H1 (cell line): Measurements from ENCODE around the gene ZDHHC22. TPM values are rescaled to one million over a fixed set of nuclear protein-coding genes. Genes with fewer than 3 reads are reported as not detected.

Experiments used
- SRF ChIP-seq: IDR thresholded peaks from 2 replicates; pipeline ENCODE4 v1.6.1; 2011; ENCODE audit warnings: mild to moderate bottlenecking, low read depth, low read length, moderate library complexity
- polyA plus RNA-seq, 7 experiments: library from polyadenylated mRNA; depleted of rRNA in 3 of 7; stranded (reverse) in 5 of 7; unstranded in 2 of 7; fragments of >200 nt in 5 of 7; fragments of 200-250 nt in 2 of 7; gene quantifications; 1 replicate in 5 of 7; 2 replicates in 1 of 7; 4 replicates in 1 of 7; pipeline versions ENCODE4 v1.2.1 to v1.2.3, GENCODE V29; 2011 to 2013; ENCODE audit warnings: missing spikeins in 2 of 7, mixed read lengths in 2 of 7
- total RNA-seq: library from RNA; stranded (reverse); fragmentation: NEBNext Ultra II Directional; extraction: Animal tissue kit (Norgen Biotek cat#: 25700); gene quantifications from 2 replicates; pipeline ENCODE4 v1.2.1, GENCODE V29; 2021

ZDHHC22 gene
- total and polyA plus RNA-seq, 2 of the 8 experiments (the other 6 are each of a cell fraction or from before 2014, with no cell fraction given), result 23.8 to 55.2 TPM

GRCh38 chr14:77139540-77140358 is 1.8 kb downstream of the ZDHHC22 start (continued):
- TF ChIP-seq SRF, result no peak
